H9 (cell line): ENCODE measurements around the gene GGACT. TPM values are rescaled to one million over a fixed set of nuclear protein-coding genes. Genes with fewer than 3 reads are reported as not detected.

Experiments used
- DNase-seq: peaks from one replicate; pipeline ENCODE4 v3.0.0-alpha.2; 2017
- H2AFZ ChIP-seq: one replicate; pipeline ENCODE4 v1.6.1; 2013; ENCODE audit warnings: mild to moderate bottlenecking, low read length, control low read depth, moderate library complexity
- H2AK5ac ChIP-seq: 2 replicates; pipeline ENCODE4 v1.6.1; 2013; ENCODE audit warnings: low read length, control low read depth, mixed read lengths; ENCODE audit not compliant: insufficient read length
- H2BK120ac ChIP-seq: one replicate; pipeline ENCODE4 v1.6.1; 2013; ENCODE audit warnings: low read depth, mild to moderate bottlenecking, low read length, control low read depth, inconsistent platforms; ENCODE audit not compliant: poor library complexity, severe bottlenecking
- H2BK12ac ChIP-seq: 2 replicates; pipeline ENCODE4 v1.6.1; 2013; ENCODE audit warnings: low read length, control low read depth, mixed read lengths, low read depth; ENCODE audit not compliant: insufficient read length
- H2BK15ac ChIP-seq: 2 replicates; pipeline ENCODE4 v1.6.1; 2013; ENCODE audit warnings: low read depth, low read length, control low read depth
- H2BK20ac ChIP-seq: one replicate; pipeline ENCODE4 v1.6.1; 2013; ENCODE audit warnings: low read depth, mild to moderate bottlenecking, low read length, control low read depth, inconsistent platforms; ENCODE audit not compliant: poor library complexity, severe bottlenecking
- H2BK5ac ChIP-seq: 2 replicates; pipeline ENCODE4 v1.6.1; 2013; ENCODE audit warnings: low read length, control low read depth, mixed read lengths; ENCODE audit not compliant: insufficient read length
- H3K14ac ChIP-seq: 2 replicates; pipeline ENCODE4 v1.6.1; 2013; ENCODE audit warnings: low read length, control low read depth; ENCODE audit not compliant: insufficient read depth
- H3K18ac ChIP-seq: 2 replicates; pipeline ENCODE4 v1.6.1; 2013; ENCODE audit warnings: low read depth, mild to moderate bottlenecking, mixed read lengths, low read length, control low read depth; ENCODE audit not compliant: insufficient read length
- H3K23ac ChIP-seq: 2 replicates; pipeline ENCODE4 v1.6.1; 2013; ENCODE audit warnings: low read length, control low read depth, mixed read lengths, low read depth; ENCODE audit not compliant: insufficient read length
- H3K23me2 ChIP-seq: 2 replicates; pipeline ENCODE4 v1.6.1; 2013; ENCODE audit warnings: low read depth, mild to moderate bottlenecking, mixed read lengths, low read length, control low read depth; ENCODE audit not compliant: insufficient read length, poor library complexity, severe bottlenecking
- H3K27ac ChIP-seq: 2 replicates; pipeline ENCODE4 v1.5.1; 2013; ENCODE audit warnings: low read length, control low read depth, mixed read lengths, low read depth; ENCODE audit not compliant: insufficient read length
- H3K27me3 ChIP-seq: 2 replicates; pipeline ENCODE4 v1.6.1; 2013; ENCODE audit warnings: low read length, control low read depth, inconsistent platforms; ENCODE audit not compliant: insufficient read depth
- H3K4ac ChIP-seq: 2 replicates; pipeline ENCODE4 v1.6.1; 2013; ENCODE audit warnings: low read depth, mild to moderate bottlenecking, control low read depth, inconsistent platforms, low read length, moderate library complexity
- H3K4me1 ChIP-seq: 2 replicates; pipeline ENCODE4 v1.6.1; 2013; ENCODE audit warnings: low read length, control low read depth, inconsistent platforms; ENCODE audit not compliant: insufficient read depth
- H3K4me2 ChIP-seq: 2 replicates; pipeline ENCODE4 v1.6.1; 2013; ENCODE audit warnings: low read length, control low read depth, mixed read lengths; ENCODE audit not compliant: insufficient read length, insufficient read depth
- H3K56ac ChIP-seq: 2 replicates; pipeline ENCODE4 v1.6.1; 2013; ENCODE audit warnings: low read depth, mild to moderate bottlenecking, mixed read lengths, low read length, control low read depth; ENCODE audit not compliant: insufficient read length
- H3K79me1 ChIP-seq: 2 replicates; pipeline ENCODE4 v1.6.1; 2013; ENCODE audit warnings: low read depth, mild to moderate bottlenecking, moderate library complexity, low read length, control low read depth, inconsistent platforms; ENCODE audit not compliant: insufficient read depth, poor library complexity, severe bottlenecking
- H3K79me2 ChIP-seq: 2 replicates; pipeline ENCODE4 v1.6.1; 2013; ENCODE audit warnings: low read length, control low read depth, inconsistent platforms; ENCODE audit not compliant: insufficient read depth
- H3K9ac ChIP-seq: 2 replicates; pipeline ENCODE4 v1.6.1; 2013; ENCODE audit warnings: low read length, control low read depth, mixed read lengths; ENCODE audit not compliant: insufficient read length; ENCODE audit errors: extremely low read depth
- H3K9me3 ChIP-seq: one replicate; pipeline ENCODE4 v1.6.1; 2013; ENCODE audit warnings: low read depth, low read length, inconsistent platforms; ENCODE audit not compliant: control insufficient read depth
- H3T11ph ChIP-seq: one replicate; pipeline ENCODE4 v1.6.1; 2013; ENCODE audit warnings: mild to moderate bottlenecking, low read length, control low read depth, inconsistent platforms
- H4K20me1 ChIP-seq: one replicate; pipeline ENCODE4 v1.6.1; 2013; ENCODE audit not compliant: control insufficient read depth, insufficient read length, insufficient read depth
- H4K5ac ChIP-seq: 2 replicates; pipeline ENCODE4 v1.6.1; 2013; ENCODE audit warnings: low read depth, mild to moderate bottlenecking, mixed read lengths, low read length, control low read depth; ENCODE audit not compliant: insufficient read length
- H4K8ac ChIP-seq: replicated peaks from 2 replicates; pipeline ENCODE4 v1.6.1; 2013; ENCODE audit warnings: low read length, control low read depth, mixed read lengths, low read depth; ENCODE audit not compliant: insufficient read length
- H4K91ac ChIP-seq: 2 replicates; pipeline ENCODE4 v1.6.1; 2013; ENCODE audit warnings: low read depth, mild to moderate bottlenecking, moderate library complexity, mixed read lengths, low read length, control low read depth; ENCODE audit not compliant: insufficient read length
- H3K27ac Mint-ChIP-seq, 3 experiments: 2 replicates in 2 of 3; 3 replicates in 1 of 3; pipeline ENCODE4 v1.8.0; 2020 to 2021; ENCODE audit warnings: mixed read lengths in 3 of 3, mild to moderate bottlenecking in 1 of 3, moderate library complexity in 1 of 3
- H3K27me3 Mint-ChIP-seq: 2 replicates; pipeline ENCODE4 v1.8.0; 2021; ENCODE audit warnings: low read depth, mild to moderate bottlenecking, moderate library complexity, mixed read lengths
- H3K36me3 Mint-ChIP-seq, 3 experiments: 2 replicates in 2 of 3; 3 replicates in 1 of 3; pipeline ENCODE4 v1.8.0; 2020 to 2021; ENCODE audit warnings: low read depth in 3 of 3, mixed read lengths in 3 of 3; ENCODE audit not compliant: insufficient read depth in 1 of 3
- H3K4me1 Mint-ChIP-seq, 2 experiments: 2 replicates each; pipeline ENCODE4 v1.8.0; 2020; ENCODE audit warnings: mixed read lengths in 2 of 2
- H3K4me3 Mint-ChIP-seq, 2 experiments: 2 replicates in 1 of 2; 3 replicates in 1 of 2; pipeline ENCODE4 v1.8.0; 2020 to 2021; ENCODE audit warnings: mild to moderate bottlenecking in 2 of 2, mixed read lengths in 2 of 2, moderate library complexity in 1 of 2
- H3K9me3 Mint-ChIP-seq, 2 experiments: 2 replicates in 1 of 2; 3 replicates in 1 of 2; pipeline ENCODE4 v1.8.0; 2020; ENCODE audit warnings: mild to moderate bottlenecking in 2 of 2, mixed read lengths in 2 of 2, moderate library complexity in 1 of 2
- CTCF ChIP-seq: fragments of 200-600 bp; sonication (generic); conservative IDR thresholded peaks from 3 replicates; pipeline ENCODE4 v1.8.0; 2021; ENCODE audit warnings: antibody characterized with exemption, mild to moderate bottlenecking
- WGBS: extraction: QIAGEN DNeasy Blood & Tissue Kit; methylation state at CpG from one replicate; pipeline ENCODE4 v1.1.7; 2013; ENCODE audit warnings: missing lambda C conversion rate, low lambda C conversion rate, mixed read lengths; ENCODE audit not compliant: insufficient read length; ENCODE audit errors: extremely low coverage; 5-methylcytosine and 5-hydroxymethylcytosine counted together
- total RNA-seq: library from RNA; stranded (reverse); gene quantifications from 2 replicates; pipeline ENCODE4 v1.2.1, GENCODE V29; 2021

GGACT gene
- total RNA-seq, 1 experiment from 2014 or later: 1.3 TPM

DNA sequence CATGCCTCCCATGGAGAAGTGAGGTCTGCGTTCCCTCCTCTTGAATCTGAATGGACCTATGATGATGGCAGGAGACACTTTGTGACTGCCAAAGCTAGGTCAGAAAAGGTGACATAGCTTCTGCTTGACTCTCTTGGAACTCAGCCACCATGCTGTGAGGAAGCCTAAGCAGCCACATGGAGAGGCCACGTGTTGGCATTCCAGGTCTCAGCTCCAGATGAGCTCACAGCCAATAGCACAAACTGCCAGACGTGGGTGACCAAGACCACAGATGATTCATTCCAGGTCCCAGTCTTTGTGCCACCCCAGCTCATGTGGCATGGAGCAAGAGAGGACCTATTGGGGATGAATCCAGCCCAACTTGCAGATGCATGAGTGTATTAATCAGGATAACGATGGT, 8.7 kb upstream of the GGACT start:
- no peak overlapping the region for H3K27ac Mint-ChIP-seq
- no peak overlapping the region for H3K56ac ChIP-seq
- no peaks in the 10 kb centered on the region for H3K23me2 ChIP-seq
- H2BK5ac ChIP-seq: no peak overlapping the region
- no peak for TF ChIP-seq CTCF
- H2AFZ ChIP-seq: no peak overlapping the region
- no peak overlapping the region for H3K9ac ChIP-seq
- no peaks in the 10 kb centered on the region for H3K9me3 ChIP-seq
- no peak overlapping the region for H3K4me2 ChIP-seq
- no peak overlapping the region for H3K27ac ChIP-seq
- H2AK5ac ChIP-seq: no peak overlapping the region
- no peak for DNase-seq
- H3K27me3 Mint-ChIP-seq: no peaks in the 10 kb centered on the region; the same call in 1 of the 2 replicates
- H4K5ac ChIP-seq: no peak overlapping the region
- WGBS: no CpG with 5 or more reads among the region's 4 CpGs
- H2BK15ac ChIP-seq: no peak overlapping the region
- H4K8ac ChIP-seq: no peak overlapping the region
- no peaks in the 10 kb centered on the region; the same call in 1 of the 2 replicates for H3K27me3 ChIP-seq
- H3K4me1 Mint-ChIP-seq: peaks cover 0 to 2% of the 10 kb centered on the region in 2 experiments; a peak in 2 of 4 replicates
- H4K20me1 ChIP-seq: no peaks in the 10 kb centered on the region
- H3K36me3 Mint-ChIP-seq: no peaks in the 10 kb centered on the region; a peak in 1 of 7 replicates
- H2BK20ac ChIP-seq: no peak overlapping the region
- H3T11ph ChIP-seq: no peak overlapping the region
- H2BK120ac ChIP-seq: no peak overlapping the region
- H3K23ac ChIP-seq: no peak overlapping the region
- no peak overlapping the region; a peak in 1 of 5 replicates for H3K4me3 Mint-ChIP-seq
- no peak overlapping the region for H4K91ac ChIP-seq
- H3K79me2 ChIP-seq: no peaks in the 10 kb centered on the region
- H3K9me3 Mint-ChIP-seq: no peaks in the 10 kb centered on the region
- H3K4me1 ChIP-seq: no peaks in the 10 kb centered on the region
- H3K18ac ChIP-seq: no peak overlapping the region
- H3K79me1 ChIP-seq: no peaks in the 10 kb centered on the region
- no peak overlapping the region for H3K4ac ChIP-seq
- no peak overlapping the region for H3K14ac ChIP-seq
- no peak overlapping the region for H2BK12ac ChIP-seq
